HepG2 (cell line): ENCODE results near the gene TSTD2. TPM values are rescaled to one million over a fixed set of nuclear protein-coding genes. Genes with fewer than 3 reads are reported as not detected.

Experiments
- AGO2 ChIP-seq: fragments of 200-400 bp; formaldehyde crosslinking; optimal IDR thresholded peaks from 2 replicates; pipeline ENCODE3; 2017; ENCODE audit warnings: mild to moderate bottlenecking, low read depth, low read length, moderate library complexity
- ARID2 ChIP-seq: sonication (generic); formaldehyde crosslinking; IDR thresholded peaks from 2 replicates; pipeline ENCODE4 v1.8.1; 2022; ENCODE audit warnings: mild to moderate bottlenecking, missing genetic modification reagents, borderline replicate concordance
- BORCS8-MEF2B ChIP-seq: sonication (generic); formaldehyde crosslinking; IDR thresholded peaks from 2 replicates; pipeline ENCODE4 v1.8.0; 2022; ENCODE audit warnings: mild to moderate bottlenecking, missing genetic modification reagents
- BRF2 ChIP-seq: sonication (generic); formaldehyde crosslinking; IDR thresholded peaks from 2 replicates; pipeline ENCODE4 v1.8.1; 2022; ENCODE audit warnings: mild to moderate bottlenecking, missing genetic modification reagents
- CBX2 ChIP-seq, 2 experiments: fragments of 200-600 bp in 1 of 2; sonication (generic); formaldehyde crosslinking in 1 of 2; IDR thresholded peaks; 2 replicates each; pipeline versions ENCODE4 v1.7.0 to v1.8.1; 2018 to 2022; ENCODE audit warnings: low read depth in 2 of 2, low read length in 1 of 2, mild to moderate bottlenecking in 1 of 2, missing genetic modification reagents in 1 of 2
- HDAC2 ChIP-seq: sonication (generic); formaldehyde crosslinking; IDR thresholded peaks from 2 replicates; pipeline ENCODE4 v1.4.0; 2020; ENCODE audit warnings: missing genetic modification reagents
- KAT7 ChIP-seq: IDR thresholded peaks from 2 replicates; pipeline ENCODE4 v1.6.1; 2018; ENCODE audit warnings: borderline replicate concordance, missing compliant biosample characterization
- MTF2 ChIP-seq: sonication (generic); formaldehyde crosslinking; IDR thresholded peaks from 2 replicates; pipeline ENCODE4 v1.5.0; 2020; ENCODE audit warnings: missing genetic modification reagents, borderline replicate concordance
- MXI1 ChIP-seq: IDR thresholded peaks from 3 replicates; pipeline ENCODE4 v1.6.1; 2012; ENCODE audit warnings: low read depth, low read length, inconsistent platforms, borderline replicate concordance
- PPARG ChIP-seq: conservative IDR thresholded peaks from 2 replicates; pipeline ENCODE4 v1.6.1; 2016; ENCODE audit warnings: missing biosample characterization, missing genetic modification reagents
- SMAD9 ChIP-seq: sonication (generic); formaldehyde crosslinking; IDR thresholded peaks from 2 replicates; pipeline ENCODE4 v1.5.1; 2020; ENCODE audit warnings: mild to moderate bottlenecking, missing genetic modification reagents
- SNAPC5 ChIP-seq: sonication (generic); formaldehyde crosslinking; IDR thresholded peaks from 2 replicates; pipeline ENCODE4 v1.8.1; 2023; ENCODE audit warnings: mild to moderate bottlenecking, missing genetic modification reagents, borderline replicate concordance
- SRSF4 ChIP-seq: fragments of 200-400 bp; formaldehyde crosslinking; IDR thresholded peaks from one replicate; pipeline ENCODE4 v1.6.1; 2018; ENCODE audit warnings: mild to moderate bottlenecking, low read depth, low read length, moderate library complexity; ENCODE audit not compliant: poor library complexity, severe bottlenecking
- TOPORS ChIP-seq: sonication (generic); formaldehyde crosslinking; IDR thresholded peaks from 2 replicates; pipeline ENCODE4 v1.8.0; 2023; ENCODE audit warnings: mild to moderate bottlenecking, missing genetic modification reagents
- ZEB1 ChIP-seq: IDR thresholded peaks from 2 replicates; pipeline ENCODE4 v1.6.1; 2012; ENCODE audit warnings: mild to moderate bottlenecking, low read depth, inconsistent platforms; ENCODE audit not compliant: insufficient replicate concordance
- ZNF142 ChIP-seq: sonication (generic); formaldehyde crosslinking; IDR thresholded peaks from 2 replicates; pipeline ENCODE4 v1.4.0; 2020; ENCODE audit warnings: missing genetic modification reagents
- ZNF230 ChIP-seq: sonication (generic); formaldehyde crosslinking; IDR thresholded peaks from 2 replicates; pipeline ENCODE4 v1.4.0; 2020; ENCODE audit warnings: mild to moderate bottlenecking, missing genetic modification reagents
- ZNF317 ChIP-seq: sonication (generic); formaldehyde crosslinking; IDR thresholded peaks from 2 replicates; pipeline ENCODE4 v1.5.0; 2020; ENCODE audit warnings: mild to moderate bottlenecking, missing genetic modification reagents
- ZNF33B ChIP-seq: sonication (generic); formaldehyde crosslinking; IDR thresholded peaks from 2 replicates; pipeline ENCODE4 v1.5.1; 2020; ENCODE audit warnings: mild to moderate bottlenecking, missing genetic modification reagents
- ZNF343 ChIP-seq: sonication (generic); formaldehyde crosslinking; IDR thresholded peaks from 2 replicates; pipeline ENCODE4 v1.4.0; 2020; ENCODE audit warnings: mild to moderate bottlenecking, missing genetic modification reagents
- ZNF441 ChIP-seq: sonication (generic); formaldehyde crosslinking; IDR thresholded peaks from 2 replicates; pipeline ENCODE4 v1.7.0; 2021; ENCODE audit warnings: missing genetic modification reagents, borderline replicate concordance
- ZNF615 ChIP-seq: sonication (generic); formaldehyde crosslinking; IDR thresholded peaks from 2 replicates; pipeline ENCODE4 v1.5.0; 2020; ENCODE audit warnings: mild to moderate bottlenecking, missing genetic modification reagents, borderline replicate concordance
- polyA plus RNA-seq, 8 experiments: library from polyadenylated mRNA; depleted of rRNA in 3 of 8; stranded (reverse) in 7 of 8; unstranded in 1 of 8; fragments of >200 nt; fragmentation: Illumina TruSeq in 4 of 8; extraction: Trizol in 4 of 8; gene quantifications; 2 replicates each; pipeline versions ENCODE4 v1.2.1 to v1.2.3, GENCODE V29; 2011 to 2016; ENCODE audit warnings: low read depth in 4 of 8, missing spikeins in 1 of 8, mixed read lengths in 1 of 8; ENCODE audit not compliant: insufficient read depth in 1 of 8
- total RNA-seq, 5 experiments: library from RNA; depleted of rRNA; stranded (reverse); fragments of >200 nt; fragmentation: Illumina TruSeq; extraction: Trizol; gene quantifications; 2 replicates each; pipeline ENCODE4 v1.2.3, GENCODE V29; 2016; ENCODE audit warnings: low read depth in 1 of 5

Gene TSTD2
- total and polyA plus RNA-seq, 2 of the 13 experiments (the other 11 are each of a cell fraction or from before 2014, with no cell fraction given), result 16.0 to 23.1 TPM

- 0 out of 3 replicates have a peak, but pooled peaks have one; percentile 34 for TF ChIP-seq MXI1
- TF ChIP-seq KAT7, result 0 out of 2 replicates have a peak, but pooled peaks have one; percentile 20
- TF ChIP-seq BRF2 (CRISPR knock-in tag), result peak; percentile 46; the same call in 1 of the 2 replicates
- TF ChIP-seq ZNF615 (CRISPR knock-in tag), result 0 out of 2 replicates have a peak, but pooled peaks have one; percentile 50
- no peak for TF ChIP-seq SRSF4
- TF ChIP-seq BORCS8-MEF2B (CRISPR knock-in tag), result peak; percentile 88
- no peak for TF ChIP-seq CBX2 (IDR thresholded peaks at IDR 0.05; ENCODE audit: low read depth, low read length)
- TF ChIP-seq CBX2 (CRISPR knock-in tag; IDR thresholded peaks at IDR 0.05; ENCODE audit: low read depth), result no peak
- TF ChIP-seq ARID2, result 0 out of 2 replicates have a peak, but pooled peaks have one; percentile 78
- TF ChIP-seq TOPORS (CRISPR knock-in tag), result peak; percentile 88; the same call in 1 of the 2 replicates
- peak; percentile 33; the same call in 1 of the 2 replicates for TF ChIP-seq ZNF33B (CRISPR knock-in tag)
- TF ChIP-seq ZNF142 (CRISPR knock-in tag), result peak; percentile 96
- no peak for TF ChIP-seq ZNF343 (CRISPR knock-in tag)
- no peak for TF ChIP-seq ZEB1
- no peak for TF ChIP-seq PPARG (CRISPR knock-in tag)
- TF ChIP-seq ZNF317 (CRISPR knock-in tag), result peak; percentile 31; the same call in 1 of the 2 replicates
- 0 out of 2 replicates have a peak, but pooled peaks have one; percentile 39 for TF ChIP-seq ZNF230 (CRISPR knock-in tag)
- 0 out of 2 replicates have a peak, but pooled peaks have one; percentile 24 for TF ChIP-seq HDAC2 (CRISPR knock-in tag)
- peak; percentile 71; the same call in 1 of the 2 replicates for TF ChIP-seq MTF2 (CRISPR knock-in tag)
- TF ChIP-seq SMAD9, result peak; percentile 89; the same call in 1 of the 2 replicates
- TF ChIP-seq ZNF441 (CRISPR knock-in tag), result 0 out of 2 replicates have a peak, but pooled peaks have one; percentile 13
- peak; percentile 77; the same call in 1 of the 2 replicates for TF ChIP-seq SNAPC5 (CRISPR knock-in tag)
- TF ChIP-seq AGO2, result peak; percentile 63
Measured at GRCh38 chr9:97633859-97634490, 807 bp upstream of the TSTD2 start (continued).
